Fibroblast of mammary gland (primary cell): Measurements from ENCODE around the gene CNTFR.

ENCODE experiments used
- DNase-seq: peaks from one replicate; pipeline ENCODE4 v3.0.0-alpha.2; 2010; ENCODE audit warnings: low read depth
- H3K4me3 ChIP-seq: 2 replicates; pipeline ENCODE4 v1.5.1; 2011; ENCODE audit warnings: low read depth, mild to moderate bottlenecking, low read length, moderate library complexity; ENCODE audit not compliant: control insufficient read depth
- TF ChIP-seq, protein P1 (sequence below): conservative IDR thresholded peaks from 2 replicates; pipeline ENCODE4 v1.5.1; 2011; ENCODE audit warnings: low read depth, low read length, inconsistent platforms; ENCODE audit not compliant: control insufficient read depth, insufficient read depth

Gene CNTFR

GRCh38 chr9:34522971-34523797, 66.3 kb downstream of the CNTFR start, which contains the start of gene ENHO:
Gene ENHO, minus strand, starts transcription at chr9:34522990. Its CDS starts 1,295 bp downstream, at chr9:34521695.
- DNase-seq = peak; percentile 70
- TF ChIP-seq, protein P1, sequence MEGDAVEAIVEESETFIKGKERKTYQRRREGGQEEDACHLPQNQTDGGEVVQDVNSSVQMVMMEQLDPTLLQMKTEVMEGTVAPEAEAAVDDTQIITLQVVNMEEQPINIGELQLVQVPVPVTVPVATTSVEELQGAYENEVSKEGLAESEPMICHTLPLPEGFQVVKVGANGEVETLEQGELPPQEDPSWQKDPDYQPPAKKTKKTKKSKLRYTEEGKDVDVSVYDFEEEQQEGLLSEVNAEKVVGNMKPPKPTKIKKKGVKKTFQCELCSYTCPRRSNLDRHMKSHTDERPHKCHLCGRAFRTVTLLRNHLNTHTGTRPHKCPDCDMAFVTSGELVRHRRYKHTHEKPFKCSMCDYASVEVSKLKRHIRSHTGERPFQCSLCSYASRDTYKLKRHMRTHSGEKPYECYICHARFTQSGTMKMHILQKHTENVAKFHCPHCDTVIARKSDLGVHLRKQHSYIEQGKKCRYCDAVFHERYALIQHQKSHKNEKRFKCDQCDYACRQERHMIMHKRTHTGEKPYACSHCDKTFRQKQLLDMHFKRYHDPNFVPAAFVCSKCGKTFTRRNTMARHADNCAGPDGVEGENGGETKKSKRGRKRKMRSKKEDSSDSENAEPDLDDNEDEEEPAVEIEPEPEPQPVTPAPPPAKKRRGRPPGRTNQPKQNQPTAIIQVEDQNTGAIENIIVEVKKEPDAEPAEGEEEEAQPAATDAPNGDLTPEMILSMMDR = no peak

GRCh38 chr9:34522091-34522887, 67.2 kb downstream of the CNTFR start:
- DNase-seq = no peak
- TF ChIP-seq, protein P1 = no peak
- H3K4me3 ChIP-seq = no peak overlapping the region

More at GRCh38 chr9:34522971-34523797, 66.3 kb downstream of the CNTFR start, which contains the start of gene ENHO:
- H3K4me3 ChIP-seq = peak within 1 kb of the TSS; percentile 12

GRCh38 chr9:34521406-34522045, 68.0 kb downstream of the CNTFR start:
- no peak overlapping the region for H3K4me3 ChIP-seq
- DNase-seq = no peak
- TF ChIP-seq, protein P1 = no peak

DNA sequence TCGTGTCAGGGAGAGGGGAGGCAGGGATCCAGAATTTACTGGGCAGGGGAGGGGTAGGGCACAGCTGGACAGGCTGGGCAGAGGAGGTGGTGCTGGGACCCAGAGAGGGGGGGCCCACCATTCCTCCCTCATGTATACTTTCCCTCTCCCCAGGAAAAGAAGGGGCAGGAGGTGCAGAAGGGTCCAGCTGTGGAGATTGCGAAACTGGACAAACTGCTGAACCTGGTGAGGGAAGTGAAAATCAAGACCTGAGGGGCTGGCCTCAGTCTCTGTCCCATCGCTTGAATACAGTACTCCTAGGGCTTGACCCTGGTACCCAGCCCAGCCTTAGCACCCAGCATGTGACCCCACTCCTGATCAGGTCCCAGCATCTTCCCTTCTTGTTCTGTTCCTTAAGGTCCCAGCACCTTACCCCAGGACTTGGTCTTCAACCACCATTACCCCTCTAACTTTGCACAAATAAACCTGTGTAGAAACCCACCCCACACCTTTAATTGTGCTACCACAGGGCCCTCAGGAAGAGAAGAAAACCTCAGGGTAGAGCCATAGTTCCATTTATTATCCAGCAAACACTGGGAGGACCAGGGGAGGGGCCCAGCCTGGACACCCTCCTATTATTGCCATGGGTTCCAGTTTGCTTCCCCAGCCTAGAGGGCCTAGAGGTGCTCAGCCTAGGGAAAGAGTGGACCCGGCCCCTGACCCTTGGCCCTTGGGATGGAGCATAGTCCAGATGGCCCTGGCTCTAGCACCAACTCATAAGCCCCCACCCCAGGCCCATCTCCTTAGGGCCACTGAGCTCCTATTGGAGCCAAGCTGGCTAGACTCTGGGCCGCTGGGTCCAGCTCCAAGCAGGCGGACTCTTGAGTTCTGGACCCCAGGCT, 68.8 kb downstream of the CNTFR start:
- H3K4me3 ChIP-seq = no peak overlapping the region
- TF ChIP-seq, protein P1 = no peak
- no peak for DNase-seq

DNA sequence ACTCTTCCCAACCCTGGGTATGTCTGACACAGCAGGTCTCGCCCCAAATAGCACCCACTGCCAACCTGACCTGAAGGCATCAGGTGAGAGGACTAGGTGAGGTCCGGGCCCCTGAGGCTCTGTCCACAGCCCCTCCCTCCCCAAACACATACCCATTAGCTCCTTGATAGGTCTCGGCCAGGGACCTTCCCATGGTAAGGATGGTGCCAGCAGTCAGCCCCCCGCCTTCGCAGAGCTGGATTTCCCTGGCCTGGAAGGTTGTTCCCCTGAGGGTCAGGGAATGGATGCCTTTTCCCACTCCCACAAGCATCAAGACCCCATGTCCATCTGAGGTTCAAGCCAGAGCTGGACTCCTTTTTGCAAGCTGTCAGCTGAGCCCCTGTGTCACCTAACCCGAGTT, 69.4 kb downstream of the CNTFR start:
- no peak overlapping the region for H3K4me3 ChIP-seq
- TF ChIP-seq, protein P1 = no peak
- DNase-seq = no peak
